ENCODE measurements around the gene CCNT2. TPM values are rescaled to one million over a fixed set of nuclear protein-coding genes. Genes with fewer than 3 reads are reported as not detected.

The CCNT2 gene
- total RNA-seq, 1 experiment from 2014 or later, result 29.6 TPM

GRCh38 chr2:134919341-134920210 is 954 bp downstream of the CCNT2 start:
- Histone ChIP-seq H3K4me1 (ENCODE audit: control insufficient read depth, insufficient read depth, low read length) (peaks cover 11% of the 10 kb centered on the region; the same call in 1 of the 2 replicates), H3K27ac (ENCODE audit: low read length) (peak overlapping the region; percentile 96), H3K9me3 (ENCODE audit: control insufficient read depth, insufficient read depth, low read depth, low read length) (no peaks in the 10 kb centered on the region), H3K27me3 (ENCODE audit: control insufficient read depth, insufficient read depth, low read length) (no peaks in the 10 kb centered on the region), H3K4me3 (ENCODE audit: low read depth in 2 of 2, low read length in 2 of 2) (peak overlapping the region; percentile 89 to 94), H3K36me3 (ENCODE audit: control insufficient read depth, insufficient read depth, low read length) (peaks cover 17% of the 10 kb centered on the region)
- CTCF ChIA-PET, result interaction anchor here (0.8 kb wide), 1 partner anchor 310 kb away, joined by 3 read pairs; no protein-coding TSS in a partner anchor
- no TSS peak for BruUV-seq (replicated peaks)
- ATAC-seq (peak; percentile 0; the same call in 1 of the 2 replicates), DNase-seq (ENCODE audit: low read depth, low spot score) (peak; percentile 5)
- POLR2A ChIA-PET, result interaction anchor here (0.6 kb wide), 2 partner anchors 533 to 953 kb away, joined by 3 to 5 read pairs; no protein-coding TSS in a partner anchor
- in situ Hi-C loops (cut with HindIII; ENCODE audit: low pct_unique_long_range_greater_than_20kb, low sequenced_read_pairs), result no loop called here
- intact Hi-C loops (cut with micrococcal nuclease; ENCODE audit: unreplicated experiment), result no loop called here
- TF ChIP-seq SIN3A (IDR thresholded peaks at IDR 0.05; ENCODE audit: borderline replicate concordance, insufficient read depth, low read depth, low read length) (no peak), TCF7L2 (IDR thresholded peaks at IDR 0.05; ENCODE audit: low read depth, low read length) (no peak), CTCF (IDR thresholded peaks at IDR 0.05) (no peak), POLR2AphosphoS5 (IDR thresholded peaks at IDR 0.05; ENCODE audit: low read depth, low read length) (no peak), REST (IDR thresholded peaks at IDR 0.05; ENCODE audit: insufficient read depth in 1 of 2, low read depth in 2 of 2, low read length in 1 of 2) (no peak)

GRCh38 chr2:134924912-134925311 is 6.3 kb downstream of the CCNT2 start:
- H3K27me3 ChIP-seq (ENCODE audit: control insufficient read depth, insufficient read depth, low read length), result no peaks in the 10 kb centered on the region
- H3K4me3 ChIP-seq (ENCODE audit: low read depth in 2 of 2, low read length in 2 of 2), result no peak overlapping the region
- H3K9me3 ChIP-seq (ENCODE audit: control insufficient read depth, insufficient read depth, low read depth, low read length), result no peaks in the 10 kb centered on the region
- ATAC-seq (no peak), DNase-seq (ENCODE audit: low read depth, low spot score) (no peak)
- H3K36me3 ChIP-seq (ENCODE audit: control insufficient read depth, insufficient read depth, low read length), result peaks cover 8% of the 10 kb centered on the region
- intact Hi-C loops (cut with micrococcal nuclease; ENCODE audit: unreplicated experiment), result no loop called here
- in situ Hi-C loops (cut with HindIII; ENCODE audit: low pct_unique_long_range_greater_than_20kb, low sequenced_read_pairs), result no loop called here
- peaks cover 12% of the 10 kb centered on the region for H3K4me1 ChIP-seq (ENCODE audit: control insufficient read depth, insufficient read depth, low read length)
- CTCF ChIA-PET, result no interaction called here
- H3K27ac ChIP-seq (ENCODE audit: low read length), result no peak overlapping the region
- TF ChIP-seq REST (IDR thresholded peaks at IDR 0.05; ENCODE audit: insufficient read depth in 1 of 2, low read depth in 2 of 2, low read length in 1 of 2) (no peak), CTCF (IDR thresholded peaks at IDR 0.05) (no peak), TCF7L2 (IDR thresholded peaks at IDR 0.05; ENCODE audit: low read depth, low read length) (no peak), POLR2AphosphoS5 (IDR thresholded peaks at IDR 0.05; ENCODE audit: low read depth, low read length) (no peak)
- POLR2A ChIA-PET, result no interaction called here
- no TSS peak for BruUV-seq (replicated peaks)
